GM12878 (cell line): ENCODE measurements around the gene KLHL35. TPM values are rescaled to one million over a fixed set of nuclear protein-coding genes. Genes with fewer than 3 reads are reported as not detected.
A peak's percentile ranks its signal among the peaks of the same experiment; 100 is the strongest.

Experiments
- ATAC-seq: fragments of 200-7000 bp; cut with Tn5 transposase; 3 replicates; pipeline ENCODE4 v1.9.1; 2020; ENCODE audit warnings: mild to moderate bottlenecking, moderate library complexity
- BruUV-seq: library from RNA; stranded (reverse); fragments of 400-500 nt; replicated peaks from 2 replicates; lab custom pipeline; 2021; lab: Mats Ljungman, UMichigan
- CTCF ChIA-PET: fragments of 300-600 bp; sonication (Branson Sonifier 250); formaldehyde crosslinking; extraction: SDS; loops from one replicate; lab custom pipeline; 2021; ENCODE audit warnings: inconsistent platforms; lab: Yijun Ruan, JAX
- POLR2A ChIA-PET: fragments of 350-600 bp; formaldehyde crosslinking; extraction: SDS; loops from one replicate; lab custom pipeline; 2021; ENCODE audit warnings: inconsistent platforms; lab: Charles Lee
- RAD21 ChIA-PET: fragments of 300-600 bp; sonication (Branson Sonifier 250); formaldehyde crosslinking; loops from one replicate; lab custom pipeline; 2023; ENCODE audit warnings: antibody characterized with exemption; ENCODE audit not compliant: unreplicated experiment; lab: Charles Lee
- SMC1A ChIA-PET: fragments of 300-600 bp; sonication (Branson Sonifier 250); formaldehyde crosslinking; loops from one replicate; lab custom pipeline; 2023; ENCODE audit not compliant: unreplicated experiment, uncharacterized antibody; lab: Charles Lee
- DNase-seq: peaks from one replicate; pipeline ENCODE4 v3.0.0-alpha.2; 2011; ENCODE audit warnings: low read depth, low spot score
- FAIRE-seq: peaks from 3 replicates; lab custom pipeline; 2011; peaks lifted over from hg19 to GRCh38; lab: Jason Lieb, UNC
- H2AFZ ChIP-seq: 2 replicates; pipeline ENCODE4 v1.6.0; 2011; ENCODE audit warnings: low read depth, low read length, control low read depth; ENCODE audit not compliant: control insufficient read depth
- H3K27ac ChIP-seq: 2 replicates; pipeline ENCODE4 v1.5.1; 2011; ENCODE audit warnings: control low read depth; ENCODE audit not compliant: control insufficient read depth, insufficient read depth
- H3K27me3 ChIP-seq, 2 experiments: replicated peaks in 1 of 2; 2 replicates each; pipeline versions ENCODE4 v1.6.0 to v1.6.1; 2011; ENCODE audit warnings: low read length in 1 of 2; ENCODE audit not compliant: control insufficient read depth in 2 of 2, insufficient read depth in 2 of 2
- H3K36me3 ChIP-seq, 2 experiments: 2 replicates each; pipeline ENCODE4 v1.5.1; 2011; ENCODE audit warnings: low read length in 1 of 2; ENCODE audit not compliant: control insufficient read depth in 2 of 2, insufficient read depth in 2 of 2
- H3K4me1 ChIP-seq: 2 replicates; pipeline ENCODE4 v1.6.1; 2011; ENCODE audit warnings: mild to moderate bottlenecking, low read length, moderate library complexity, mixed read lengths; ENCODE audit not compliant: control insufficient read depth, insufficient read depth
- H3K4me2 ChIP-seq: 2 replicates; pipeline ENCODE4 v1.6.0; 2011; ENCODE audit warnings: control low read depth; ENCODE audit not compliant: control insufficient read depth, insufficient read depth
- H3K4me3 ChIP-seq: fragments of 200-600 bp; sonication (generic); 2 replicates; pipeline ENCODE4 v1.5.1; 2016
- H3K79me2 ChIP-seq: 2 replicates; pipeline ENCODE4 v1.6.0; 2011; ENCODE audit warnings: low read length; ENCODE audit not compliant: control insufficient read depth, insufficient read depth
- H3K9ac ChIP-seq: 2 replicates; pipeline ENCODE4 v1.8.0; 2011; ENCODE audit warnings: low read length, control low read depth, mixed read lengths; ENCODE audit not compliant: control insufficient read depth, insufficient read depth
- H3K9me3 ChIP-seq: replicated peaks from 3 replicates; pipeline ENCODE4 v1.5.1; 2011; ENCODE audit warnings: mild to moderate bottlenecking, low read length; ENCODE audit not compliant: control insufficient read depth, insufficient read depth
- H4K20me1 ChIP-seq: 2 replicates; pipeline ENCODE4 v1.6.0; 2011; ENCODE audit not compliant: control insufficient read depth, insufficient read depth
- CHD4 ChIP-seq: fragments of 200-600 bp; sonication (generic); IDR thresholded peaks from 2 replicates; pipeline ENCODE4 v1.6.1; 2016; ENCODE audit warnings: mild to moderate bottlenecking
- GATAD2B ChIP-seq: fragments of 450-650 bp; conservative IDR thresholded peaks from 2 replicates; pipeline ENCODE4 v1.6.1; 2017; ENCODE audit warnings: low read depth, mild to moderate bottlenecking, moderate library complexity
- PAX8 ChIP-seq: fragments of 450-650 bp; IDR thresholded peaks from 2 replicates; pipeline ENCODE4 v1.6.1; 2017; ENCODE audit warnings: mild to moderate bottlenecking, moderate library complexity
- PBX3 ChIP-seq: IDR thresholded peaks from 2 replicates; pipeline ENCODE4 v1.6.1; 2011; ENCODE audit warnings: mild to moderate bottlenecking, low read depth, low read length, moderate library complexity; ENCODE audit not compliant: insufficient replicate concordance
- PKNOX1 ChIP-seq: fragments of 450-650 bp; IDR thresholded peaks from 2 replicates; pipeline ENCODE4 v1.6.1; 2016; ENCODE audit warnings: mild to moderate bottlenecking
- POLR2AphosphoS2 ChIP-seq: IDR thresholded peaks from 2 replicates; pipeline ENCODE4 v1.6.1; 2011; ENCODE audit warnings: low read depth, mild to moderate bottlenecking, low read length, improper control_type of control experiment, moderate library complexity
- ZNF207 ChIP-seq: fragments of 450-650 bp; IDR thresholded peaks from 2 replicates; pipeline ENCODE4 v1.6.1; 2014; ENCODE audit warnings: antibody characterized with exemption, mild to moderate bottlenecking, borderline replicate concordance
- WGBS: methylation state at CpG from one replicate; pipeline ENCODE4 v1.1.6; 2016; ENCODE audit warnings: low lambda C conversion rate; ENCODE audit not compliant: insufficient replicate concordance, insufficient coverage; ENCODE audit errors: missing lambda C conversion rate; 5-methylcytosine and 5-hydroxymethylcytosine counted together
- in situ Hi-C: fragments of 300-500 bp; cut with MboI; formaldehyde crosslinking; loops from 9 replicates; pipeline ENCODE4 v1.14.3; 2018; ENCODE audit warnings: mixed read lengths
- intact Hi-C: fragments of 100-400 bp; cut with micrococcal nuclease; formaldehyde crosslinking; loops from one replicate; pipeline ENCODE4 v1.14.2; 2022; ENCODE audit not compliant: unreplicated experiment
- polyA plus RNA-seq, 11 experiments: library from polyadenylated mRNA; depleted of rRNA in 4 of 11; unstranded in 6 of 11; stranded (reverse) in 5 of 11; fragments of >200 nt; fragmentation: Nextera tagmentation in 4 of 11; fragmentation: Illumina TruSeq in 1 of 11; extraction: Ambion mirVana in 4 of 11; extraction: Trizol in 1 of 11; gene quantifications; 1 replicate in 1 of 11; 2 replicates in 10 of 11; pipeline versions ENCODE4 v1.2.1 to v1.2.3, GENCODE V29; 2011 to 2016; ENCODE audit warnings: inconsistent platforms in 2 of 11, missing spikeins in 2 of 11, low read depth in 1 of 11
- total RNA-seq, 4 experiments: library from RNA; depleted of rRNA in 3 of 4; stranded (reverse); fragments of >200 nt in 3 of 4; fragmentation: Illumina TruSeq in 1 of 4; extraction: Trizol in 1 of 4; gene quantifications; 2 replicates each; pipeline versions ENCODE4 v1.2.1 to v1.2.3, GENCODE V29; 2013 to 2021
- TF ChIP-seq, protein P1 (sequence below): fragments of 450-650 bp; IDR thresholded peaks from 2 replicates; pipeline ENCODE4 v1.6.1; 2016; ENCODE audit warnings: mild to moderate bottlenecking

KLHL35 gene
- total and polyA plus RNA-seq, 10 of the 15 experiments (the other 5 are each of a cell fraction or from before 2014, with no cell fraction given) = 0.04 to 0.34 (median 0.13) TPM; not detected in 1

- BruUV-seq = no TSS peak
Observed at GRCh38 chr11:75474878-75475766, 42.1 kb upstream of the KLHL35 start.

More at GRCh38 chr11:75474878-75475766, 42.1 kb upstream of the KLHL35 start:
- Histone ChIP-seq H3K36me3 (no peaks in the 10 kb centered on the region; a peak in 1 of 4 replicates), H3K9ac (no peak overlapping the region), H3K79me2 (no peaks in the 10 kb centered on the region), H3K27me3 (no peaks in the 10 kb centered on the region), H3K4me3 (no peak overlapping the region), H4K20me1 (no peaks in the 10 kb centered on the region), H3K9me3 (no peaks in the 10 kb centered on the region), H3K27ac (peak overlapping the region; percentile 2; the same call in 1 of the 2 replicates), H3K4me1 (peaks cover 10% of the 10 kb centered on the region), H2AFZ (peak overlapping the region; percentile 59), H3K4me2 (peak overlapping the region; percentile 11; the same call in 1 of the 2 replicates)
- ATAC-seq (peak; percentile 56), FAIRE-seq (peak; percentile 56), DNase-seq (no peak)
- ChIA-PET RAD21 (interaction anchor here (1.5 kb wide), 1 partner anchor 44 kb away, joined by 5 read pairs; no protein-coding TSS in a partner anchor), SMC1A (no interaction called here), POLR2A (interaction anchor here (1.0 kb wide), 1 partner anchor 17 kb away, joined by 4 read pairs; no protein-coding TSS in a partner anchor), CTCF (interaction anchor here (0.8 to 2.2 kb wide), 3 partner anchors 24 to 50 kb away, joined by 4 to 6 read pairs (median 5); partner anchors contain the start of gene GDPD5)
- intact Hi-C loops = no loop called here
- TF ChIP-seq GATAD2B (no peak), PKNOX1 (peak; percentile 80), CHD4 (no peak), POLR2AphosphoS2 (no peak), ZNF207 (no peak), PAX8 (no peak), PBX3 (peak; percentile 51)
- TF ChIP-seq, protein P1, sequence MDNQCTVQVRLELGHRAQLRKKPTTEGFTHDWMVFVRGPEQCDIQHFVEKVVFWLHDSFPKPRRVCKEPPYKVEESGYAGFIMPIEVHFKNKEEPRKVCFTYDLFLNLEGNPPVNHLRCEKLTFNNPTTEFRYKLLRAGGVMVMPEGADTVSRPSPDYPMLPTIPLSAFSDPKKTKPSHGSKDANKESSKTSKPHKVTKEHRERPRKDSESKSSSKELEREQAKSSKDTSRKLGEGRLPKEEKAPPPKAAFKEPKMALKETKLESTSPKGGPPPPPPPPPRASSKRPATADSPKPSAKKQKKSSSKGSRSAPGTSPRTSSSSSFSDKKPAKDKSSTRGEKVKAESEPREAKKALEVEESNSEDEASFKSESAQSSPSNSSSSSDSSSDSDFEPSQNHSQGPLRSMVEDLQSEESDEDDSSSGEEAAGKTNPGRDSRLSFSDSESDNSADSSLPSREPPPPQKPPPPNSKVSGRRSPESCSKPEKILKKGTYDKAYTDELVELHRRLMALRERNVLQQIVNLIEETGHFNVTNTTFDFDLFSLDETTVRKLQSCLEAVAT = no peak
- 53% methylated on average over 16 of the region's 16 CpGs for WGBS
- in situ Hi-C loops = no loop called here
